Right lung (tissue), 5 donors: ENCODE measurements around the gene TCF7L2. TPM values are rescaled to one million over a fixed set of nuclear protein-coding genes. Genes with fewer than 3 reads are reported as not detected.

Experiments used
- DNase-seq, 2 donors: peaks; one replicate each; pipeline ENCODE4 v3.0.0-alpha.2; 2013
- polyA plus RNA-seq, 5 donors: library from polyadenylated mRNA; unstranded; fragments of 120-200 nt; gene quantifications; one replicate each; pipeline versions ENCODE4 v1.2.1 to v1.2.3, GENCODE V29; 2013; ENCODE audit warnings: inconsistent platforms in 1 of 5, low replicate concordance in 1 of 5; ENCODE audit not compliant: insufficient read length in 5 of 5, insufficient read depth in 1 of 5

Gene TCF7L2
- polyA plus RNA-seq, 5 donors = 38.8 to 55.8 (median 49.2) TPM

DNA sequence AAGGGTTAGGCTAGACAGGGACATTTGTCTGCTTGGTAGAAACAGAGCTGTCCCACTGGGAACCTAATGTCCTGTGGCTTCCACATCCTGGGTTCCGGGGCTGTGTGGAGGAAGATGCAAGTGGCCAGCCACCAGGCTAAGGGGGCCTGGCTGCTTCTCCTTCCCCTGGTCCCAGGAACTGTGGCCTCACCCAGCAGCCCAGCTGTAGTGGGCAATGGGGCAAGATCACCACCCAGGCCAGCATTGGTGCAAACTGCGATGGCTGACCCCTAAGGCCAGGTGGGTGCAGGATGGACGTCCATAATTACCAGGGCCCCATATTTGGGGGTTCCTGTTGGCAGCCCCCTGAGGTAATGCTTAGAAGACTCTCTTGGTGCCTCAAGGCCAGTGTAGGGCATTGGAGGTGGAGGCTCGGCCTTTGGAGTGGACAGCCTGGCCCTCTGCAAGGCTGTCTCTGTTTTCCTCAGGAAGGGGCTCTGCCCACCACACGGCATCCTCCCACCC is 226.7 kb downstream of the TCF7L2 start:
- no peak for DNase-seq

DNA sequence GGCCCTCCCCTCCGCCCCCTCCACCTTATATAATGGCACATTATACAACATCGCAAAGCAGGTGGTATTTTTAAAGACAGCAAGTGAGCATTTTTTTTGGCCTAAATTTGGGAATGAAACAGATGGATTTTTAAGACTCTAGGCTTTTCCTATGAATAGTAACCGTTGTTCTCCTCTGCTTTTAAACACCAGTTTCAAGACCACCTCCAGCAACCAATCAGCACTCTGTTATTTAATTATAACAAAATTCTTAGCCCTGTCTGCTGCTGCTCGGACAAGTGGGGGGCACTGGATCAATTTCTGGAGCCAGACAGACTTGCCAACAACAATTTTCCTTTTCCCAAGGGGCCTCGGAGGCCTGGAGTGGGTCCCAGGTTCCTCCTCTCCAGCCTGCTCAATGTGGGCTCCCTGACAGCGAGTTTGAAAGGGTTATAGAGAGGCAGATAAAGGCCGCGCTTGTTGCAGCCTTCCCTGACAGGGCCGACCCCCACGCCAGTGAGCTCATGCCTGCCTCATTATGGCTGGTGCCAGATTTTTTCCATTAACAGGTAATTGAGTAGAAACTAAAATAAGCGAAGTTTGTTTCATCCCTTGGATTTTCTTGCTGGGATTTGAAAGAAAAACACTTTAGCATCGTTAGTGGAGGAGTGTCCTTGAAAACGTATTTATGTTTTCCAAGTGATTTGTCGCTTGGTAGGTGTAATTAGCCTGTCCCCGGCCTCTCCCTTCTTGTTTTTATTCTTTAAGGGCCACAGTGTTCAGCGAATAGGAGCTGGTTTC is 227.3 kb downstream of the TCF7L2 start:
- no peak for DNase-seq

DNA sequence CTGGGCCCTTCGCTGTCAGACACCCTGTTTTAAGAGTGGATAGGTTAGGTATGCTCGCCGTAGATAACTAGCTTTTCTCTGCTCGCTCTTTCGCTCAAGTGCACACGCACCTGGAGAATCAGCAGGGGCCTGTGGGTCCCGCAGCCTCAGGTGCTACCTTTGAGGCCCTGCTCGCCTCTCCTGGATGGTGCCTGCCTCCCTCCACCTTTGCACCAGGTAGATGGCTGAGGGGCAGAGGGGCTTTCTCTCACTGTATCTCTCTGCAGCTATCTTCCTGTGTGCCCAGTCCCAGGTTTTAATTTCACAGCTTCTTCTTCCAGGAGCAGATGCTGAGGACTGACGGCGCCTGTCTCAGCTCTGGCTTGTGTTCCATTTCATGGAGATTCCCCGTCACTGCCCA is 227.9 kb downstream of the TCF7L2 start:
- no peak for DNase-seq

DNA sequence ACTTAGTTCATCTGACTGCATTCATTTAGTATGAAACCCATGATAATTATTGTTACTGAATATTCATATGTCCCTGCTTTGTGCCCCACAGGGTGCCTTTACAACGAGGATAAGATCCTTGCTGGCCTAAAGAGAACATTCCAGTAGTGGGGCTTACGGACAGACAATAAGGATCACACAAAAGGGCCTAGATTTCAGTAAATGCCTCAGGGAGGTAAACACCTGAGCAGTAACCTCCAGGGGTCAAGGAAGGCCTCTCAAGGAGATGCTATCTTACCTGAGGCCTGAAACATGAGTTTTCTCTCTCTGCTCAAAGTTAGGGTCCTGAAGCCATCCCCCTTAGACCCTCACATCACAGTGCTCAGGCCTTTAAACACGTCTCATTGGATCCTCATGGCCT is 228.7 kb downstream of the TCF7L2 start:
- DNase-seq = no peak

DNA sequence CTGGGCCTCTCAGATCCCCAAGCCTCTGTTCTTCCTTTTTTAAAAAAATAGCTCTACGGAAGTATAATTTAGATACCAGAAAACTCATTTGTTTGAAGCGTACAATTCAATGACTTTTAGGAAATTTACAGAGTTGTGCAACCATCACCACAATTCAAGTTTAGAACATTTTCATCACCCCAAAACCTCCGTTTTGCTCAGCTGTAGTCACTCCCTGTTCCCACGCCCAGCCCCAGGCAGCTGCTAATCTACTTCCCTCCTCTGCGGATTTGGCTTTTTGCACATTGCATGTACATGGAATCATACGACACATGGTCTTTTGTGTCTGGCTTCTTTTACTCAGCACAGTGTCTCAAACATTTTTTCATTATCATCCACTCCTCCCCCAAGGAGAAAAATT is 229.2 kb downstream of the TCF7L2 start:
- DNase-seq = no peak

DNA sequence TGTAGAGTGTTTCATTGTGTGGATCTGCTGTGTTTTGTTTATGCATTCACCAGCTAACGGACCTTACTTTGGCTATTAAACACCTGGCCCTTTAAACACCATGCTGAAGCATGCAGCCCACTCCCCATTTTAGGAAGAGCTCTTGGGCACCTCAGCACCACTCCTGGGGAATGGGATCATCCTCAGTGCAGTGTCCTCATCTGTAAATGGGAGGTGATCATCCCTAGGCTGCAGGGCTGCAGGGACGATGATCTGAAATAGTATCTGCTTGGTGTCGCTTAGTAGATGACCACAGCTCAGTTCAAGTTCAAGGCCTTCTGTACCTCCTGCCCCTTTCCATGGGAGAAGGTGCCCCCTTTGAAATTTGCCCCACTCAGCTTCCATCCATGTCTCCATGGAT is 229.9 kb downstream of the TCF7L2 start:
- DNase-seq = no peak

DNA sequence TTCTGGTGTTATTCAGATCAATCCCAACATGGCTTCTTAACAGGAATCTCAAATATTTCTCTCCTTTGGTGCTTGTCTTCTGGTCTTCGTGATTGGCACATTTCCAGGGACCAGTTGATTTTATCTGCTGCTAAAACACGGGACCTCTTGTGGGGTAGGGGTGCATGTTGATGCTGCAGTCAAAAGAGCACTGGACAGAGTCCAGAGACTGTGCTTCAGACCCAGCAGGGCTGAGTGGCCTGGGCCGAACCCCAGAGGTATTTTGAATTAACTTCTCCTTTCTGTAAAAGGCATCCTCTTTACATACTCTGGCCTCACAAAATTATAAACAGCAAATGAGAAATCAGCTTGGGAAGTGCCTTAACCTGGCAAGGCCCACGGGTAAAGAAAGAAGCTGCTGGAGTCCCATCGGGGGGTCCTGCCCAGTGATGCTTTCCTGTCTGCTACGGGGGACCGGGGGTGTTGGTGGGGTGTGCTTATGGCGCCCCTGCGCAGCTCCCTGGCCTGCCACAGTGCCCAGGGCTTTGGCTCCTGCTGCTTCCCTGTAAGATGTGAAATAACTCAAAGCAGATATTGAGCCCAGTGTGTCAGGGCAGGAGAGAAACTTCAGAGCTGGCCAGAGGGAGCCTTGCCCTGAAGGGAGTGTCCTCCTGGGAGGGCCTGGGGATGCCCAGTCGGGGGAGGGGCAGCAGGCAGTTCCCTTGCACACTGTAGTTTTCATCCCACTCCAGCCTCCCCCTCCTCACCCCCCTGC is 230.5 kb downstream of the TCF7L2 start:
- no peak for DNase-seq

DNA sequence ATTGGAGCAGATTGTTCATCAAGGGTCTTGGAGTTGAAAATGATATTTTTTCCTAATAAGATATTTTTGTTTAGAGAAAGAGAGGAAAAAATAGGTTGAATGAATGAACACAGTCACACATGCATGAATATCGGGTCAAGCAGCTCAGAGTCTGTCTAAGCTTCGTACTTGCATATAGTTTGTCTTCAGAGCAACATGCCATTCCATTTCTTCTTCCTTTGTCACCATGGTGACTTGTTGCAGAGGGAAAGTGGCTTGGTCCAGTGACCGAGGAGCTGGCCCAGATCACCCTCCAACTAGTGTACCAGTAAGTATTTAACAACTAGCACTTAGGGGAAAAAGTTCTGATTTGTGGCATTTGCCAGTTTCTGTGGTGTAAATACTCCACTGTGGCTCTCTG is 232.1 kb downstream of the TCF7L2 start:
- DNase-seq = no peak

DNA sequence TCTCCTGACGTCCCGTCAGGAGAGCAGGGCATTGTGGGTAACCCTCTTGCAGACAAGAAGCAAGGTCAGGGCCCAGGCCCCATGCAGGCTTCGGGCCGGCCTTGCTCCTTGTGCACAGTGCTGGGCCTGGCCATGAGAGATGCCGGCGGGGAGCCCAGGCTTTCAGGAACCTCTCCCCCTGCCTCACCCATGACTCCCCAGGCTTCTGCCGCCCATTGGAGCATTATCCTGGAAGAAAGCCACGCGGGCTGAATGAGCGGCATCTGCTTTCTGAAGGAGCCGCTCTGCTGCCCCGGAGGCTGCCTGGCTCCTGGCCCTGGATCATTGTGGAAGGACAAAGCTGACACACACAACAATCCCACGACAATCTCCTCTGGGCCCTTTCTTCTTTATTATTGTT is 233.5 kb downstream of the TCF7L2 start:
- no peak for DNase-seq

DNA sequence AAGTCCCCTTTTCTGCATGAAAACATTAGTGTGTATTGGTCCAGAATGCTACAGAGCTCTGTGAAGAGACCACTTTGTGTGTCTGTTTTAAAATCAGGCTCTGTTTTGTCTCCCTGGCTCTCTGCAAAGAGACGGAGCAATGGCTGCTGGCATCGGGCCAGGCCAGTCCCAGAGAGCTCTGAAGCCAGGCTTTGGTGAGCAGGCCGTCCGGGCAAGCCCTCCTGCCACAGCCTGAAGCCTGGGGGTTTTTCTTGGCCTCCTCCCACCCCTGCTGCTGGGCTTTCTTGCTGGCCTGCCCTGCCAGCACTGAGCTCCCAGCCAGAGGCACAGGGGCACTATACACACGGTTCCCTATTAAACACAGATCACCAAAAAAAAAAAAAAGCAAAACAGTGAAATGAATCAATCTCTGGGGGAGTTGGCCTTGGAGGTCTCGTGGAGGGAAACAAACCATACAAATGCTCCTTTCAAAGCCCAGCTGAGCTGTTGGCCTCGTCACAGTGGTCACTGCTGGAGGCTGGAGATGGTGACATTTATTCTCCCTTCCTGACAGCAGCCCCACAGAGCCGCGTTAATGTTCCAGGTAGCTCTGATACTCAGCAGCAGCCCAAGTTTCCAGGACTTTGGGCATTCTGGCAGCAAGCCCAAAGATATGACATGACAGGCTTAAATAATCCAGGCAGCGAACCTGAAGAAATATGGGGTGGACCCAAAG is 237.2 kb downstream of the TCF7L2 start:
- DNase-seq = peak; percentile 35 to 36

DNA sequence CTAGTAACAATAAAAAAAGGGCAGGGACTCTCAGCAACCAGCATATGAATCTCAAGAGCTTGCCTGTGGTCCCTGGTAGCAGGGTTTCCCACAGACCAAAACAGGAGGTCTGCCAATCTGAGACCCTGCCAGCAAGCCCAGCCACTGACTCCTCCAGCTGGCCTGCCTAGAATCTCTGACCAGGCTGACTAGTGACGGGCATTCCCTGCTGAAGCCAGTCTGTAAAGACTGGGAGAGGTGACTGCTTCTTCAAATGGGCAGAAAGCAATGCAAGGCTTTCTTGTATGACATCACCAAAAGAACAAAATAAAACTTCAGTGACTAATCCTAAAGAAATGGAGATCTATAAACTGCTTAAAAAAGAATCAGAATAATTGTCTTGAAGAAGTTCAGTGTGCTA is 249.4 kb downstream of the TCF7L2 start:
- DNase-seq = no peak

DNA sequence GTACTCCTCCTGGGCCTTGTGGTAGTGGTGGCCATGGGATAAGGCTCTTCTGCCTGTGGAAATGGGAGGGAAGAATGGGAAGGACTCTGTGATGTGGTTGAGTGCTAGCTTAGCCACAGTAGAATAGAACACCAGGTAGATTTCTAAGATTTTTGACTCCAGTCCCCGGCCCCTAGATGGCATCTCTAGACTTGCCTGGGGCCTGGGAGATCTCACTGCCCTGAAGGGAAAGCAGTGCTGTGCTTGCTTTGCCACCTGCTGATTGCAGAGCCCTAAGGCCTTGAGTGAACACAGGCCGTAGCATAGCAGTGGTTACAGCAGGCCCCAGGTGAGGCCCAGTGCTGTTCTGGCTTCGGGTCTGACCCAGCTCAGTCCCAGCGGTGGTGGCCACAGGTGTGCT is 252.0 kb downstream of the TCF7L2 start:
- DNase-seq = no peak

DNA sequence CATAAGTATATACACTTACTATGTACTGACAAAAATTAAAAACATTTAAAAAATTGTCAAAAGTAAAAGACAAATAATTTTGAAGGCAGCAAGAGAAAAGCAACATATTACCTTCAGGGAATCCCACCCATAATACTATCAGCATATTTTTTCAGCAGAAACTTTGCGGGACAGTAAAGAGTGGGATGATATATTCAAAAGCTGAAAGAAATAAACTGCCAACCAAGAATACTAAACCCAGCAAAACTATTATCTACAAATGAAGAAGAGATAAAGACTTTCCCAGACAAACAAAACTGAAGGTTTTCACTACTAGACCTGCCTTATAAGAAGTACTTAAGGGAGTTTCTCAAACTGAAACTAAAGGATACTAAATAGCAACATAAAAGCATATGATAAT is 257.9 kb downstream of the TCF7L2 start:
- DNase-seq = no peak

DNA sequence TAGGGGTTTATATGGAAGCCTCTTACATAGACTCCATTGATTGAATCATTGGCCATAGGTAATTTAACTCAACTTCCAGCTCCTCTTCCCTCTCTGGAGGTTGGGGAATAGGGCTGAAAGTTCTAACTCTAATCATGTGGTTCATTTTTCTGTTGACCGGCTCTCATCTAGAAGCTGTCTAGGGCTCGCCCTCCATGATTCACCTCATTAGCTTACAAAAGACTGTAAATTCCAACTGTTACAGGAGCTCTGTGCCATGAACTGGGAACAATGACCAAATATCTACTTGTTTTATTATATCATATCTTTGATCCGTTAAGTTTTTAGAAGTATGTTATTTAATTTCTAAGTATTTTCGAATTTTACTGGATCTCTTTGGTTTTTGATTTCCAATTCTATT is 263.0 kb downstream of the TCF7L2 start:
- DNase-seq = no peak

DNA sequence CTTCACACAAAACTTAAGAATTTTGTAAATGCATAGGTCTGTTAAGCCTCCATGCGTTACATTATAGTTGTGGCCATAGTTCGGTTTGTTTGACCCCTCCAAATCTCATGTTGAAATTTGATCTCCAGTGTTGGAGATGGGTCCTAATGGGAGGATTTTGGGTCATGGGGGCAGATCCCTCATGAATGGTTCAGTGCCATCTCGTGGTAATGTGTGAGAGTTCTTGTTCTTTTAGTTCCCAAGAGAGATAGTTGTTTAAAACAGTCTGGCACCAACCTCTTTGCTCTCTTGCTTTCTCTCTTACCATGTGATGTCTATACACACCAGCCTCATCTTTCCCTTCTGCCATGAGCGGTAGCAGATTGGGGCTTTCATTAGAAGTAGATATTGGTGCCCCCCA is 264.3 kb downstream of the TCF7L2 start:
- no peak for DNase-seq

DNA sequence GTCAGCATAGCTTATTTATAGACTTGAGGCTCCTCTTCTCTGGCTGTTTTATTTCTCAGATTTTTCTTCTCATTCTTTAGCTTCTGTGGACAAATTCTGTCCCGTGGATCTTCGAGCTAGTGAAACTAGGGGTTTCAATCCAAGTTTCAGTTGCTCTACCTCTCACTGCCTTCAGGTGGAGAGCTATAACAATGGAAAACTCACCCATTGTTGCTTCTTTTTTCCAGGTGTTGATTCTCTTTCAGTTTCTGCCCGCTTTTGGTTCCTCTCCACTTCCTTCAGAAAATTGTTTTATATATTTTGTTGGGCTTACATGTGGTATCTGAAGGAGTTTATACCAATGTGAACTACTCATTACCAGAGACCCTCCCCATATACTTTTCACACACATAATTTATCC is 266.1 kb downstream of the TCF7L2 start:
- DNase-seq = no peak
